CD4-positive, alpha-beta T cell treated with Interleukin-17A for 1 hour (primary cell): ENCODE results near the gene USP36.
A peak's percentile ranks its signal among the peaks of the same experiment; 100 is the strongest.
"Not testable (repeated sequence)": the region's sequence is repeated elsewhere in the genome, so short reads cannot be mapped to it uniquely, and the experiment has no call there.

Experiments
- DNase-seq: peaks from one replicate; pipeline ENCODE4 v3.0.0-alpha.2; 2020

Gene USP36

GRCh38 chr17:78840780-78841611 is at the start of gene USP36:
Gene USP36, minus strand, starts transcription at chr17:78840814. Its CDS starts 4,451 bp downstream, at chr17:78836363.
- peak; percentile 99 for DNase-seq

- not testable (repeated sequence) for DNase-seq
Measured at GRCh38 chr17:78890096-78890495, 49.5 kb upstream of the USP36 start.

- DNase-seq = peak; percentile 36
Measured at GRCh38 chr17:78889531-78889930, 48.9 kb upstream of the USP36 start.

GRCh38 chr17:78888941-78889518 is 48.4 kb upstream of the USP36 start:
- DNase-seq = no peak

- no peak for DNase-seq
Measured at GRCh38 chr17:78886954-78887353, 46.3 kb upstream of the USP36 start.

GRCh38 chr17:78885956-78886355 is 45.3 kb upstream of the USP36 start:
- no peak for DNase-seq

GRCh38 chr17:78884876-78885667 is 44.5 kb upstream of the USP36 start:
- no peak for DNase-seq

GRCh38 chr17:78884148-78884825 is 43.7 kb upstream of the USP36 start:
- DNase-seq = no peak

GRCh38 chr17:78883533-78884131 is 43.0 kb upstream of the USP36 start:
- no peak for DNase-seq

- DNase-seq = peak; percentile 14
Measured at GRCh38 chr17:78883089-78883532, 42.5 kb upstream of the USP36 start.

- no peak for DNase-seq
Measured at GRCh38 chr17:78882540-78883088, 42.0 kb upstream of the USP36 start.

- peak; percentile 39 for DNase-seq
Measured at GRCh38 chr17:78879635-78880186, 39.1 kb upstream of the USP36 start.

GRCh38 chr17:78878871-78879527 is 38.4 kb upstream of the USP36 start:
- DNase-seq = no peak

GRCh38 chr17:78878261-78878660 is 37.6 kb upstream of the USP36 start:
- no peak for DNase-seq

GRCh38 chr17:78876954-78877517 is 36.4 kb upstream of the USP36 start:
- not testable (repeated sequence) for DNase-seq

- DNase-seq = no peak
Measured at GRCh38 chr17:78876094-78876597, 35.5 kb upstream of the USP36 start.

- no peak for DNase-seq
Measured at GRCh38 chr17:78875363-78876093, 34.9 kb upstream of the USP36 start.

- DNase-seq = no peak
Measured at GRCh38 chr17:78873519-78874340, 33.1 kb upstream of the USP36 start.

- DNase-seq = no peak
Measured at GRCh38 chr17:78872486-78872885, 31.9 kb upstream of the USP36 start.
